HEK293 (cell line): ENCODE data around the gene LPP.

Experiments
- CTCF ChIA-PET: fragments of 350-600 bp; formaldehyde crosslinking; extraction: SDS; loops from one replicate; lab custom pipeline; 2021; ENCODE audit warnings: antibody characterized with exemption; lab: Yijun Ruan, JAX
- POLR2A ChIA-PET: fragments of 300-600 bp; formaldehyde crosslinking; extraction: SDS; loops from one replicate; lab custom pipeline; 2020; ENCODE audit warnings: antibody characterized with exemption, inconsistent platforms; lab: Yijun Ruan, JAX
- H3K27ac ChIP-seq: fragments of 200-500 bp; sonication (Bioruptor generic); 2 replicates; pipeline ENCODE4 v1.5.1; 2014; ENCODE audit warnings: low read depth, low read length, control low read depth, inconsistent platforms; ENCODE audit errors: extremely low read depth
- H3K36me3 ChIP-seq, 2 experiments: fragments of 200-500 bp in 1 of 2; sonication (Bioruptor generic) in 1 of 2; 1 replicate in 1 of 2; 2 replicates in 1 of 2; pipeline ENCODE4 v1.5.1; 2014 to 2017; ENCODE audit warnings: inconsistent platforms in 2 of 2, low read length in 2 of 2; ENCODE audit not compliant: control insufficient read depth in 2 of 2, insufficient read depth in 1 of 2
- H3K4me1 ChIP-seq: fragments of 200-500 bp; sonication (Bioruptor generic); 2 replicates; pipeline ENCODE4 v1.5.1; 2014; ENCODE audit warnings: mild to moderate bottlenecking, low read length, inconsistent platforms; ENCODE audit not compliant: control insufficient read depth, insufficient read depth
- H3K4me3 ChIP-seq: 2 replicates; pipeline ENCODE4 v1.5.1; 2011; ENCODE audit warnings: low read depth, mild to moderate bottlenecking, control low read depth, low read length, moderate library complexity
- H3K9me3 ChIP-seq: fragments of 200-500 bp; sonication (Bioruptor generic); 2 replicates; pipeline ENCODE4 v1.5.1; 2014; ENCODE audit warnings: low read depth, low read length, inconsistent platforms; ENCODE audit not compliant: control insufficient read depth, insufficient read depth
- GFI1B ChIP-seq: fragments of 450-650 bp; formaldehyde crosslinking; IDR thresholded peaks from 2 replicates; pipeline ENCODE4 v1.5.1; 2016; ENCODE audit warnings: missing biosample characterization, missing genetic modification characterization
- GLIS2 ChIP-seq: fragments of 450-650 bp; formaldehyde crosslinking; IDR thresholded peaks from 2 replicates; pipeline ENCODE4 v1.5.1; 2016; ENCODE audit warnings: missing biosample characterization, missing genetic modification characterization
- HIC1 ChIP-seq: fragments of 450-650 bp; formaldehyde crosslinking; IDR thresholded peaks from 2 replicates; pipeline ENCODE4 v1.5.1; 2016; ENCODE audit warnings: missing biosample characterization, missing genetic modification characterization
- IKZF3 ChIP-seq: fragments of 450-650 bp; IDR thresholded peaks from 2 replicates; pipeline ENCODE4 v1.5.0; 2018; ENCODE audit warnings: missing biosample characterization, mild to moderate bottlenecking, missing genetic modification characterization, moderate library complexity
- RBAK ChIP-seq: fragments of 450-650 bp; formaldehyde crosslinking; IDR thresholded peaks from 2 replicates; pipeline ENCODE4 v1.5.1; 2016; ENCODE audit warnings: missing biosample characterization, missing genetic modification characterization
- SP2 ChIP-seq: fragments of 450-650 bp; formaldehyde crosslinking; IDR thresholded peaks from 2 replicates; pipeline ENCODE4 v1.5.1; 2016; ENCODE audit warnings: missing biosample characterization, missing genetic modification characterization
- ZBTB6 ChIP-seq: fragments of 450-650 bp; formaldehyde crosslinking; IDR thresholded peaks from 2 replicates; pipeline ENCODE4 v1.5.1; 2017; ENCODE audit warnings: missing biosample characterization, missing genetic modification characterization
- ZEB2 ChIP-seq: fragments of 450-650 bp; formaldehyde crosslinking; IDR thresholded peaks from 2 replicates; pipeline ENCODE4 v1.5.1; 2016; ENCODE audit warnings: missing biosample characterization, missing genetic modification characterization
- ZNF174 ChIP-seq: fragments of 450-650 bp; formaldehyde crosslinking; IDR thresholded peaks from 2 replicates; pipeline ENCODE4 v1.5.0; 2017; ENCODE audit warnings: missing biosample characterization, mild to moderate bottlenecking, missing genetic modification characterization
- ZNF175 ChIP-seq: fragments of 450-650 bp; formaldehyde crosslinking; IDR thresholded peaks from 2 replicates; pipeline ENCODE4 v1.5.1; 2016; ENCODE audit warnings: missing biosample characterization, missing genetic modification characterization
- ZNF19 ChIP-seq: fragments of 450-650 bp; formaldehyde crosslinking; IDR thresholded peaks from 2 replicates; pipeline ENCODE4; 2016; ENCODE audit warnings: missing biosample characterization, missing genetic modification characterization, low read depth
- ZNF24 ChIP-seq: fragments of 450-650 bp; formaldehyde crosslinking; IDR thresholded peaks from 2 replicates; pipeline ENCODE4 v1.5.1; 2016; ENCODE audit warnings: missing biosample characterization, missing genetic modification characterization
- ZNF350 ChIP-seq: fragments of 450-650 bp; formaldehyde crosslinking; IDR thresholded peaks from 2 replicates; pipeline ENCODE4 v1.5.0; 2017; ENCODE audit warnings: missing biosample characterization, mild to moderate bottlenecking, missing genetic modification characterization
- ZNF366 ChIP-seq: fragments of 450-650 bp; formaldehyde crosslinking; conservative IDR thresholded peaks from 2 replicates; pipeline ENCODE4 v1.5.1; 2016; ENCODE audit warnings: missing biosample characterization, missing genetic modification characterization
- ZNF416 ChIP-seq: fragments of 450-650 bp; formaldehyde crosslinking; IDR thresholded peaks from 2 replicates; pipeline ENCODE4 v1.5.1; 2016; ENCODE audit warnings: missing biosample characterization, missing genetic modification characterization
- ZNF426 ChIP-seq: fragments of 450-650 bp; formaldehyde crosslinking; IDR thresholded peaks from 2 replicates; pipeline ENCODE4 v1.5.1; 2017; ENCODE audit warnings: missing biosample characterization, missing genetic modification characterization, mild to moderate bottlenecking, inconsistent platforms, moderate library complexity
- ZNF530 ChIP-seq: fragments of 450-650 bp; formaldehyde crosslinking; IDR thresholded peaks from 2 replicates; pipeline ENCODE4 v1.5.1; 2016; ENCODE audit warnings: low read depth, missing biosample characterization, missing genetic modification characterization
- ZNF558 ChIP-seq: fragments of 450-650 bp; formaldehyde crosslinking; IDR thresholded peaks from 2 replicates; pipeline ENCODE4 v1.5.1; 2016; ENCODE audit warnings: missing biosample characterization, missing genetic modification characterization
- ZNF585B ChIP-seq: fragments of 450-650 bp; formaldehyde crosslinking; IDR thresholded peaks from 2 replicates; pipeline ENCODE4 v1.5.1; 2016; ENCODE audit warnings: missing biosample characterization, missing genetic modification characterization
- ZNF626 ChIP-seq: fragments of 450-650 bp; sonication (Bioruptor Pico); formaldehyde crosslinking; IDR thresholded peaks from 2 replicates; pipeline ENCODE4 v1.5.1; 2018; ENCODE audit warnings: missing biosample characterization, missing genetic modification characterization, inconsistent platforms
- ZNF768 ChIP-seq: fragments of 450-650 bp; formaldehyde crosslinking; IDR thresholded peaks from 2 replicates; pipeline ENCODE4 v1.5.1; 2018; ENCODE audit warnings: missing biosample characterization, mild to moderate bottlenecking, missing genetic modification characterization
- ZSCAN16 ChIP-seq: fragments of 450-650 bp; formaldehyde crosslinking; IDR thresholded peaks from 2 replicates; pipeline ENCODE4 v1.5.1; 2016; ENCODE audit warnings: missing biosample characterization, missing genetic modification characterization
- ZSCAN30 ChIP-seq: fragments of 450-650 bp; IDR thresholded peaks from 2 replicates; pipeline ENCODE4 v1.5.1; 2018; ENCODE audit warnings: missing biosample characterization, mild to moderate bottlenecking, missing genetic modification characterization, moderate library complexity
- ZXDB ChIP-seq: fragments of 450-650 bp; formaldehyde crosslinking; IDR thresholded peaks from 2 replicates; pipeline ENCODE4 v1.5.1; 2016; ENCODE audit warnings: missing biosample characterization, missing genetic modification characterization
- TF ChIP-seq, protein P1 (sequence below): fragments of 450-650 bp; formaldehyde crosslinking; IDR thresholded peaks from 2 replicates; pipeline ENCODE4 v1.5.1; 2016; ENCODE audit warnings: missing biosample characterization, missing genetic modification characterization
- TF ChIP-seq, protein P2 (sequence below): fragments of 450-650 bp; formaldehyde crosslinking; IDR thresholded peaks from 2 replicates; pipeline ENCODE4 v1.5.1; 2016; ENCODE audit warnings: missing biosample characterization, missing genetic modification characterization
- TF ChIP-seq, protein P3 (sequence below): fragments of 450-650 bp; formaldehyde crosslinking; IDR thresholded peaks from 2 replicates; pipeline ENCODE4 v1.5.1; 2017; ENCODE audit warnings: missing biosample characterization, missing genetic modification characterization
- TF ChIP-seq, protein P4 (sequence below): fragments of 450-650 bp; formaldehyde crosslinking; IDR thresholded peaks from 2 replicates; pipeline ENCODE4 v1.5.1; 2016; ENCODE audit warnings: missing biosample characterization, missing genetic modification characterization
- TF ChIP-seq, protein P5 (sequence below): fragments of 450-650 bp; formaldehyde crosslinking; IDR thresholded peaks from 2 replicates; pipeline ENCODE4 v1.5.1; 2016; ENCODE audit warnings: missing biosample characterization, missing genetic modification characterization

Gene LPP

GRCh38 chr3:188506446-188506845, 352.5 kb downstream of the LPP start:
- ChIA-PET CTCF (interaction anchor here (0.7 kb wide), 2 partner anchors 57 to 625 kb away, joined by 3 read pairs; no protein-coding TSS in a partner anchor), POLR2A (no interaction called here)
- Histone ChIP-seq H3K9me3 (no peaks in the 10 kb centered on the region), H3K36me3 (no peaks in the 10 kb centered on the region), H3K27ac (no peak overlapping the region), H3K4me1 (no peaks in the 10 kb centered on the region), H3K4me3 (no peak overlapping the region)
- TF ChIP-seq IKZF3 (tag by site-specific recombination) (no peak), ZNF530 (tag by site-specific recombination) (no peak), GLIS2 (no peak), ZNF768 (tag by site-specific recombination) (no peak), ZNF24 (no peak), ZSCAN16 (no peak), ZNF426 (tag by site-specific recombination) (no peak), ZEB2 (tag by site-specific recombination) (no peak), ZXDB (tag by site-specific recombination) (no peak), ZNF19 (no peak), HIC1 (tag by site-specific recombination) (no peak), ZNF585B (tag by site-specific recombination) (no peak), ZNF366 (tag by site-specific recombination) (no peak), RBAK (tag by site-specific recombination) (no peak), ZNF626 (tag by site-specific recombination) (no peak), ZNF175 (tag by site-specific recombination) (no peak), ZNF174 (tag by site-specific recombination) (no peak)
- TF ChIP-seq, protein P1, sequence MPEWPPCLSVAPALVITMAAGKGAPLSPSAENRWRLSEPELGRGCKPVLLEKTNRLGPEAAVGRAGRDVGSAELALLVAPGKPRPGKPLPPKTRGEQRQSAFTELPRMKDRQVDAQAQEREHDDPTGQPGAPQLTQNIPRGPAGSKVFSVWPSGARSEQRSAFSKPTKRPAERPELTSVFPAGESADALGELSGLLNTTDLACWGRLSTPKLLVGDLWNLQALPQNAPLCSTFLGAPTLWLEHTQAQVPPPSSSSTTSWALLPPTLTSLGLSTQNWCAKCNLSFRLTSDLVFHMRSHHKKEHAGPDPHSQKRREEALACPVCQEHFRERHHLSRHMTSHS (tag by site-specific recombination) = no peak
- TF ChIP-seq, protein P2, sequence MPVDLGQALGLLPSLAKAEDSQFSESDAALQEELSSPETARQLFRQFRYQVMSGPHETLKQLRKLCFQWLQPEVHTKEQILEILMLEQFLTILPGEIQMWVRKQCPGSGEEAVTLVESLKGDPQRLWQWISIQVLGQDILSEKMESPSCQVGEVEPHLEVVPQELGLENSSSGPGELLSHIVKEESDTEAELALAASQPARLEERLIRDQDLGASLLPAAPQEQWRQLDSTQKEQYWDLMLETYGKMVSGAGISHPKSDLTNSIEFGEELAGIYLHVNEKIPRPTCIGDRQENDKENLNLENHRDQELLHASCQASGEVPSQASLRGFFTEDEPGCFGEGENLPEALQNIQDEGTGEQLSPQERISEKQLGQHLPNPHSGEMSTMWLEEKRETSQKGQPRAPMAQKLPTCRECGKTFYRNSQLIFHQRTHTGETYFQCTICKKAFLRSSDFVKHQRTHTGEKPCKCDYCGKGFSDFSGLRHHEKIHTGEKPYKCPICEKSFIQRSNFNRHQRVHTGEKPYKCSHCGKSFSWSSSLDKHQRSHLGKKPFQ (tag by site-specific recombination) = no peak

DNA sequence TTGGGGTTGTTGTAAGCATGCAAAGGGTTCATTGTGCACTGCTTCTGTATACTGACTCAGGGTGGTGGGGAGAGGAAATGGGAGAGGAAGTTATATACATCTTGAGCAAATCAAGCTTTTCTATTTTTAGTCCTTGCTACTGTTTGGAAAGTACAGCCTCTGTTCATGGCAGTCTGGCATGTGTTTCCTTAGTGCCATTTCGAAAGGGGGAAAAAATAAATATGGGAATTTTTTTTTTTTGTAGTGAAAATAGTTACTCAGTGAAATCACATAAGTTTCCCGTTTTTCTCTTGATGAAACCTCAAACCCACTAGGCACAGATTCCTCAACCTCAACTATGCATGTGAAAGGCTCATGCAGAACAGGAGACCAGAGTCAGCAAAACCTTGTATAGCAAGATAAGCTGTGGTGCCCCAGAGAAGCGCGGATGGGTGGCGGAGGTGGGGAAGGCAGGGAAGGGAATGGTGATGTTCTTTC, 353.3 kb downstream of the LPP start:
- ChIA-PET POLR2A (no interaction called here), CTCF (interaction anchor here (0.7 kb wide), 1 partner anchor 626 kb away, joined by 3 read pairs; no protein-coding TSS in a partner anchor)
- no peaks in the 10 kb centered on the region for H3K4me1 ChIP-seq
- no peak overlapping the region for H3K4me3 ChIP-seq
- H3K9me3 ChIP-seq = no peaks in the 10 kb centered on the region
- H3K36me3 ChIP-seq = no peaks in the 10 kb centered on the region
- H3K27ac ChIP-seq = no peak overlapping the region
- TF ChIP-seq GFI1B (tag by site-specific recombination) (no peak), ZNF416 (tag by site-specific recombination) (no peak), ZBTB6 (tag by site-specific recombination) (no peak), ZNF350 (no peak), ZNF558 (tag by site-specific recombination) (no peak), SP2 (tag by site-specific recombination) (no peak), ZSCAN30 (tag by site-specific recombination) (no peak)
- TF ChIP-seq, protein P3, sequence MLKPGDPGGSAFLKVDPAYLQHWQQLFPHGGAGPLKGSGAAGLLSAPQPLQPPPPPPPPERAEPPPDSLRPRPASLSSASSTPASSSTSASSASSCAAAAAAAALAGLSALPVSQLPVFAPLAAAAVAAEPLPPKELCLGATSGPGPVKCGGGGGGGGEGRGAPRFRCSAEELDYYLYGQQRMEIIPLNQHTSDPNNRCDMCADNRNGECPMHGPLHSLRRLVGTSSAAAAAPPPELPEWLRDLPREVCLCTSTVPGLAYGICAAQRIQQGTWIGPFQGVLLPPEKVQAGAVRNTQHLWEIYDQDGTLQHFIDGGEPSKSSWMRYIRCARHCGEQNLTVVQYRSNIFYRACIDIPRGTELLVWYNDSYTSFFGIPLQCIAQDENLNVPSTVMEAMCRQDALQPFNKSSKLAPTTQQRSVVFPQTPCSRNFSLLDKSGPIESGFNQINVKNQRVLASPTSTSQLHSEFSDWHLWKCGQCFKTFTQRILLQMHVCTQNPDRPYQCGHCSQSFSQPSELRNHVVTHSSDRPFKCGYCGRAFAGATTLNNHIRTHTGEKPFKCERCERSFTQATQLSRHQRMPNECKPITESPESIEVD (tag by site-specific recombination) = no peak
- TF ChIP-seq, protein P4, sequence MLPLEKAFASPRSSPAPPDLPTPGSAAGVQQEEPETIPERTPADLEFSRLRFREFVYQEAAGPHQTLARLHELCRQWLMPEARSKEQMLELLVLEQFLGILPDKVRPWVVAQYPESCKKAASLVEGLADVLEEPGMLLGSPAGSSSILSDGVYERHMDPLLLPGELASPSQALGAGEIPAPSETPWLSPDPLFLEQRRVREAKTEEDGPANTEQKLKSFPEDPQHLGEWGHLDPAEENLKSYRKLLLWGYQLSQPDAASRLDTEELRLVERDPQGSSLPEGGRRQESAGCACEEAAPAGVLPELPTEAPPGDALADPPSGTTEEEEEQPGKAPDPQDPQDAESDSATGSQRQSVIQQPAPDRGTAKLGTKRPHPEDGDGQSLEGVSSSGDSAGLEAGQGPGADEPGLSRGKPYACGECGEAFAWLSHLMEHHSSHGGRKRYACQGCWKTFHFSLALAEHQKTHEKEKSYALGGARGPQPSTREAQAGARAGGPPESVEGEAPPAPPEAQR (tag by site-specific recombination) = no peak
- TF ChIP-seq, protein P5, sequence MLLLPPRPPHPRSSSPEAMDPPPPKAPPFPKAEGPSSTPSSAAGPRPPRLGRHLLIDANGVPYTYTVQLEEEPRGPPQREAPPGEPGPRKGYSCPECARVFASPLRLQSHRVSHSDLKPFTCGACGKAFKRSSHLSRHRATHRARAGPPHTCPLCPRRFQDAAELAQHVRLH (tag by site-specific recombination) = no peak
